Activated CD4-positive, CD25-positive, alpha-beta regulatory T cell (primary cell): ENCODE data around the gene IMP4.

Experiments
- DNase-seq, 4 experiments: peaks; one replicate each; lab custom pipeline; 2025; lab: John Stamatoyannopoulos, UW

Gene IMP4

DNA sequence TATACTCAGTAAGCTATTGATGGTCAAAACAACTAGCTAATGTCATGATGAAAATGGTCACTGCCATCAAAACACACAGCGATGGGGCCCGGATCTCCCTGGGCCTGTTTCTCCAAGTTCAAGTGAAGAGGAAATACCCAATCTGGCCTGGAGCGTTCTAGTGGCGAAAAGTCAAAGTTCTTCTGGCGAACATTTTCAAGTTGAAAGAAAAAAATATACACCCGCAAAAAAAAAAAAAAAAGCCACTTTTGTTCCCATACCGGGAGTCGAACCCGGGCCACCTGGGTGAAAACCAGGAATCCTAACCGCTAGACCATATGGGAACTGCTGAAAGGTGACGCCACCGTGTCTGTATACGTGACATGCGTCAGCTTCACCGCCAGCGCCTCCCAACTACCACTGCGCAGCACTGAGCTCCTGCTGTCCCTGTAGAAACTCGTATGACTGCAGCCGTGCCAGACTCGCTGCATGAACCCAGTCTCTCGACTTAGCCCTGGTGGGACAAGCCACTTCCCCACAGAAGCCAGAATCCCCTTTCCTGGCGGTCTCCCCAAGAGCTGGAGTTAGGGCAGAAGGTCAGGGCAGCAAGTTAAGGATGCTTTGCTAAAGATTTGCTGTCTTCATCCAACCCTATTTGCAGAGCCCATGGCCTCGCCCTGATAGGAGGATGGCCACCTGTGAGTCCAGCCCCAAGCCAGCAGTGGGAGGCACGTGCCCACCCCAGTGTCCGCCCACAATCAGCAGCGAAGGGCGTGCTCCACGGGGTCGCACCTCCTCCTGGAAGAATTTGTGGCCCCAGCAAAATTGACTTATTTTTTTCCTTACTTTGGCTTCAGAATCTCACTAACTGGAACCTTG, 5.6 kb upstream of the IMP4 start:
- DNase-seq: peak in 1 of 4 experiments; percentile 19

DNA sequence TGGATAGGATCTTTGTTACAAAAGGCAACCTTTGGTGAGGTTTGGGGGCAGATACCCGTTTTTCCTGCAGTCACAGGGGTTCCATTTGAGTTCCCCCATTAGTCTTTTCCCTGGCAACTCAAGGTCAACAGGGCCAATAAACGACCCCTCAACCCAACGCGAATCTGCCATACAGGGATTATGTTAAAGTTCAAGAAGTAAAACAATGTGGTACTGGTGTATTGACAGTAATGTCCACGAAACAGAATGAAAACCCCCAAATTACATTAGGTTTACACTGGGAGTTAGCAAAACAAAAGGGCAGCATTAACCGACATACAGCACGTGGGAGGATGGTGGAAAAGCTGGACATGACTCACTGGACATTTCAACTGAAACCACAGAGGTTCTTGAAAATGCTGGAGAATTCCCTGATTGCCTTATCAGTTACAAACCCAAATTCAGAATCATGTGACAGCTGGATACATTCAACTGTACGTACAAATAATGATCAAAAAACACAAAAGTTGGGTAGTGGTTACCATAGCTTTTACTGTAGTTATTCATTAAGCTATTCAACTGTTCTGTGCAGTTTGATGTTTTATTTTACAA, 4.9 kb upstream of the IMP4 start:
- no peak for DNase-seq

DNA sequence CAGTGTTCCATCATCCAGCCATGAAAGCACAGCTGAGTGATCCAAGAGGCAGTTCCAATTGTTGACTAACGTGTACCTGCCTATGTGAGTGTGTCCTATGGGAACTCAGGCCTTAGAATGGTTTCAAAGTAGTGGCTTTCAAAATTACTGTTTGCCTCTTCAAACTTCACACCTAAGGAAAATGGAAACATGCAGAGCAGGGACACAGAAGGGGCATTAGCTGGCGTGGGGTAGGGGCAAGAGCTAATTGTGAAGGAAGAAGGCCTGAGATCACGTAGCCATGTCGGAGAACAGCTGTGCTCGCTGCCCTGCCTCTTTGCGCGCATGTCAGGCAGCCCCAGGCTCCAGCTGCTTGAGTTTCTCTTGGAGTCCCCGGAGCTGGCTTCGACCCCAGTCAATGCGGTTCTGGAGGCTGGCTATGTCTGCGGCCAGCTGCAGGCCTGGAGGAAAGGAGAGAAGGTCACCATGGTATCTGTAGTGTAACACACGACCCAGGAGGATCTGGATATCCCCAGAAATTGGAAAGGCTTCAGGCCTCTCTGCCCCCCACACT, 3.8 kb upstream of the IMP4 start:
- no peak for DNase-seq

DNA sequence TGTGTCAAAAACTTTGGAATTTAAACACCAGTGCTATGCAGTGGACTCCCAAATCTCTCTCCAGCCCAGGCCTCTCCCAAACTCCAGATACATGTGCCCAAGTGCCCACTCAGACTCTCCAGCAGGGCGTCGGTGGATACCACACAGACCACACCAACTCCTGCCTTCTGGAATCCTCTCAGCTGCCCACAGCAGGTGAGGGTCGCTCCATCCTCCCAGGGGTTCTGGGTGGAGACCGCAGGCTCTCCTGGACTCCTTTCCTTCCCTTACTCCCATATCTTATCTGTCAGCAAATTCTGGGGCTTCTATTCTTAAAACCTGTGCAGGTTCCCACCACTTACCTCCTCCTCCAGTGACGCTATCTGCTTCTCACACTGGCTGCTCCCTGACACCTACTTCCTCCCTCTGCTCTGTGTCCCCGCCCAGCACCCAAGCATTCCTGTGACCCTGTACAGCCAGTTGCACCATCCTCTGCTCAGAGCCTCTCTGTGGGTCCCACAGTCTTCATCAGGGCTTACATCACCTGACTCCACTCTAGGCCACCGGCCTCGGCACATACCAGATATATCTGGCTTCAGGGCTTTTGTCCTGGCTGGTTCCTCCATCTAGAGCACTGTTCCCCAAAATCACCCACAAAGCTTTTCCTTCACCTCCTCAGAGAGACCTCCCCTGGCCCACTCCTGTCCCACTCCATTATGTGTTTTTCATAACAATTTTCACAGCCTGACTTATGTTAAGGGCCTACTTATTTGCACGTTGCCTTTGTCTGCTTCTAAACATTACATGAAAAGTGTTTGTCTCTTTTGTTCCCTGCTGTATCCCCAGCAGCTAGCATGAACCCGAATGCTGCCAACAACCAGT, 2.6 kb upstream of the IMP4 start:
- no peak for DNase-seq

DNA sequence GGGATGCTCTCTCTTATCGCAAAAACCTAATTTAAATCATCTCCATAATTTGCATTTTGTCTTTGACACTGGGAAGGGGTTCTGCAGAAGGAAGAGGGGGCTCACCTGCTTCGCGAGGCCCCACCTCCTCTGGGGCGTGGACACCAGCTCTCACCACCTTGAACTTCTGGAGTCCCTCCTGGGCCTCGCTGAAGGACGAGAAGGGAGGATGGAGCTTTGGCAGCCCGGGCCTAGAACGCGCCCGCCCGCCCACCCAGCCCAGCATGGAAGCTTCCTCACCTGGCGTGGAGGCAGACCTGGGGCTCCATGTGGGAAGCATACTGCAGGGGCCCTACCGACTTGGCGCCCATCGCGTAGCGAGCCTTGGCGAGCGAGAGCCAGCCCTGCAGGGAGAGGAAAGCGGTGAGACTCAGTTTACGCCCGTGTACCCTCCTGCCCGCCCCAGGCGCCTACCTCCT, 1.1 kb upstream of the IMP4 start:
- no peak for DNase-seq

DNA sequence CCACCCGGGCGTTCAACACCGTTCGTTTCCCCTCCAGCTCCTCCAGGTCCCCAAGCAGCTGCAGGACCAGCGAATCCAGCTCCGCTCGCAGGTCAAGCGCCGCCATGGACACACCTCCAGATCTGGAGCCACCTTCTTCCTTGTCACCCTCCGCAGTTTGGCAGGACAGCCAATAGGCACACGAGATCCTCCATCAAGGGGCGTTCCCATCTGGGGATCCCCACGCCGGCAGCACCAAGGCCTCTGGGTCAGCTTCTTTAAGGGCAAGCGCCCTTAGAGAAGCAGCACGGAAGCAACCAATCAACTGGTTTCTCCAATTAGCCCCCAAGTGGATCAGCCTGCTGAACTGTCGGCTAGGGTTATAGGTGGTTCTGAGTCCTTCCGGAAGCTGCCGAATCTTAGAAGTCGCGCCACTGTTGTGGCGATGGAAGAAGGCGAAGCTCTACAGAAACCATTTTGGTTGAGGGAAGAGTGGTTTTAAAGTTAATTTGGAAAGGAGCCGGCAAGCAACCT, 621 bp upstream of the IMP4 start:
- DNase-seq: peak; percentile 68 to 77 (median 72)

DNA sequence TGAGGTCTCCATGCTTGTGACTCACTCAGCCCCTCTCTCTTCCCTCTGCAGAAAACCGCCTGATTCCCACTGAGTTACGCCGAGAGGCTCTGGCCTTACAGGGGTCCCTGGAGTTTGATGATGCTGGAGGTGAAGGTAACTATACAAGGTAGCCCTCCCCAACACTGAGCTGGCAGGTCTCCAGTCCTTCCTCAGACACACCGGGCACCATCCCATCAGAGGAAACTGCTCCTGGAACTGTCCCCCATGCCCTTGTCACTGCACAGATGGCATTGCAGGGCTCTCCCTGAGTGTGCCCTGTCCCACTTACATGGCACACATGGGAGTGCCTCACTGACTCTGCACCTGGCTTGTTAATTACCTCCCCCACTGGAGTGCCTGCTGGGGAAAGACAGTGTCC, 1.9 kb downstream of the IMP4 start:
- no peak for DNase-seq

DNA sequence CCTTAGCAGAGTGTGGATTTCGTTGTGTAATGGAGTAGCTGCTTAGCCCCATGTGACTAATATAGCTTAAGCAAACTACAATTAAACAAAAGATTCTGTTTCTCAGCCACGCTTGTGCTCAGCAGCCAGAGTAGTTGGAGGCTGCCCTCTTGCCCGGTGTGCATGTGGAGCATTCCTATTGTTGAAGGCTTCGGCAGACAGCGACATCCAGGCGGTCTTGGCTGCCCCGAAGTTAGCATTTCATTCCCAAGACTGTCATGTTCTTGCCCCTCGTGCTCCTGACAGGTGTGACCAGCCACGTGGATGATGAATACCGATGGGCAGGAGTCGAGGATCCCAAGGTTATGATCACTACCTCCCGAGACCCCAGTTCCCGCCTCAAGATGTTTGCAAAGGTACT, 2.4 kb downstream of the IMP4 start:
- DNase-seq: no peak

DNA sequence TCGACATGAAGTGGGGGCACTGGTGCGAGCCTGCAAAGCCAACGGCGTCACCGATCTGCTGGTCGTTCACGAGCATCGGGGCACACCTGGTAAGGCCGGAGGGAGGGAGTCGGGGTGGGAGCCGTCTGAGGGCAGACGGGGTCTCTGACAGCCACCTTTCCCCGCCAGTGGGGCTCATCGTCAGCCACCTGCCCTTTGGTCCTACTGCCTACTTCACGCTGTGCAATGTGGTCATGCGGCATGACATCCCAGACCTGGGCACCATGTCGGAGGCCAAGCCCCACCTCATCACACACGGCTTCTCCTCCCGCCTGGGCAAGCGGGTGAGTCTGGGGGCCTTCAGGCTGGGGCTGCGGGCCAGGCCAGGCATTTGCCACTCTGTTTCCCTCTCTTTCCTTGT, 2.9 kb downstream of the IMP4 start:
- DNase-seq: no peak

DNA sequence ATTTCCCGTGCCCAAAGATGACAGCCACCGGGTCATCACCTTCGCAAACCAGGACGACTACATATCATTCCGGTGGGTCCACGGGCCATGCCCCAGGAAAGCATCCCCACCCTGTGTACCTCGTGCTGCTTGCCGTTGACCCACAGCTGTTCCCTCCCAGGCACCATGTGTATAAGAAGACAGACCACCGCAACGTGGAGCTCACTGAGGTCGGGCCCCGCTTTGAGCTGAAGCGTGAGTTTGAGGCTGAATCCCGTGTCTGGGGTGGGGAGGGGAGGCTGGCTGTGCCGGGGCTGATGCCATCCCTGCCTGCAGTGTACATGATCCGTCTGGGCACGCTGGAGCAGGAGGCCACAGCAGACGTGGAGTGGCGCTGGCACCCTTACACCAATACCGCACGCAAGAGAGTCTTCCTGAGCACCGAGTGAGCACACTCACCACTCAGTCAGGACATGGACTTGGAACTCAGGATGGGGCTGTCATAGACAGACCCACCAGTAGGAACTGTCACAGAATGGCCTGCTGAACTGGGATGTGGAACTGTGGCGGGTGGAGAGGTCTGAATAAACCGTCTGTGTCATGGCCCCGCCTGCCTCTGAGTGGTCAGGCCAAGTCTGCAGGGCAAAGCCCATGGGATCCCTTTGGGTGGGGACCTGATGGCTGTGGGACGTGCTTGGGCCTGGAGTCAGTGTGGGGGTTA, 3.5 kb downstream of the IMP4 start:
- no peak for DNase-seq

DNA sequence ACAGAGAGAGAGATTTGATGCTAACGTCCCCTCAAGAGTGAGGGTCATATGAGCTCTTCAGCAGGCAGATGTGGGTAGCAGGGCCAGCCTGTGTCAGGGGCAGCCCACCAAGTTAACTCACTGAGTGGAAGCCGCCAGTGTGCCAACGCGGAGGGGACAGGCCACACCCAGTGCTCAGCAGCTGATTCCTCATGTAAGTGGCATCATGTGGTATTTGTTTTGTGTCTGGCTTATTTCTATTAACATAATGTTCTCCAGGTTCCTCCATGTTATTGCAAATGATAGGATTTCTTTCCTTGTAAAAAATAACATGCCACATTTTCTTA, 4.0 kb downstream of the IMP4 start:
- DNase-seq: no peak

DNA sequence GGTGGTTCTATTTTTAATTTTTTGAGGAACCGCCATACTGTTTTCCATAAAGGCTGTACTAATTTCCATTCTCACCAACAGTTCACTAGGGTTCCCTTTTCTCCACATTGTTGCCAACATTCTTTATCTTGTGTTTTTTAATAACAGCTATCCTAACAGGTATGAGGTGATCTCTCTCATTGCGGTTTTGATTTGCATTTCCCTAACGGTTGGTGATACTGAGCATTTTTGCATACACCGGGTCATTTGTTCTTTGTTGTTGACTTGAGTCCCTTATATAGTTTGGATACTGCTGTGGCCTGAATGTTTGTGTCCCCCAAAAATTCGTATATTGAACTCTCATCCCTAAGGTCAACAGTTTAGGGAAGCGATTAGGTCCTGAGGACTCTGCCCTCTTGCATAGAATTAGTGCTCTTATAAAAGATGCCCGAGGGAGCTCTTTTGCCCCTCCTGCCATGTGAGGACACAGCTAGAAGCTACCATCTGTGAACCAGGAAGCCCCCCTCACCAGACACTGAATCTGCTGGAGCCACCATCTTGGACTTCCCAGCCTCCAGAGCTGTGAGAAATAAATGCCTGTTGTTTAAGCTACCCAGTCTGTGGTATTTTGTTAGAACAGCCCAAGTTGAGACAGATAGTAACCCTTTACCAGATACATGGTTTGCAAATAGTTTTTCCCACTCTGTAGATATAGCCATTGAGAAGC, 4.7 kb downstream of the IMP4 start:
- DNase-seq: no peak

DNA sequence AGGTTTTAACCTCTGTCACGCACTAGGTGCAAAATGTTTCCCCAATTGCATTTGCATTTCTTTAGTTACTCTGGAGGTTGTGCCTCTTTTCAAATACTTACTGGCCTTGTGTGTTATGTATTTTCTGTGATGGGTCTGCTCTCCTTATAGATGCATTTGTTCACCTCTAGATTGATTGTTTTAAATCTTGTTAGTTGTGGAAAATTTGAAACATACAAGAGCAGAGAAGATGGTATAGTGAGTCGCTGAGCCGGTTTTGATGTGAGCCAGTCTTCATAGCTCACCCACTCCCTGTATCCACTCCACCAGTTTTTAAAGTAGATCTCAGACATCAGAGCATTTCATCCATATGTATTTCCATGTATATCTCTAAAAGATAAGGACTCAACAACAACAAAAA, 6.5 kb downstream of the IMP4 start:
- no peak for DNase-seq

DNA sequence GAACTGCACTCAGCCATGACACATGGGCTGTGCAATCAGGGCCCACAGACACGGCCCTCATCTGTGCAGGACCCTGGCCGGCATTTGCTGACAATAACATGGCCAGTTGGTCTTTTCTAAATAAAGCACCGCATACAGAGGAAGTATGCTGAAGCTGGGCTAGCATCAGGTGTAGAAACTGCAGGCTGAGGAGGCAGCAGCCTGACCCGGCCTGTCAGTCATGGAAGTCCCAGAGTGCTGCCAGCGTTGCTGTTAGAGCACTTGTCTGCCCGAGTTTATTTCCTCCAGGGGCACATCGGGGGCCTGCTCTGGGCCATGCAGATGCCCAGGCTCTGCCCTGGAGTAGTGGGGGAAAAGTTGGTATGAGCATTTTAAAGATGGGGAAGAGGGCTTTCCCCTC, 9.0 kb downstream of the IMP4 start:
- no peak for DNase-seq

DNA sequence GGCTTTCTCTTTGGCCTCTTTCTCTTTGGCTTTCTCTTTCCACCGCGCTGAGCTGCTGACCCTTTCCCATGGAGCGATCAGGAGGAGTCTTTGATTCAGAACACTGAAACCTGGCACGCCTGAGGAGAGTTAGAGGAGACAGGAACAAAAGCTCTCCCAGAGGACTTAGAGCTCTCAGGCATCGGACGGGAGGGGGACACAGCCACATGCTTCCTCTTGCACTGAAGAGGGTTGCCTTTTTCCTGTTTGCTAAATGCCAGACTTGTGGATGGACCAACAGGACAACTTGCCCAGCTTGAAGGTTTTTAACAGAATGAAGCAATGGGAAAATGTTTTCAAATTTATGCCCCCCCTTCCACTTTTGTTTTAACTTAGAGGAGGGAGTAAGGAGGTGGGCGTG, 9.5 kb downstream of the IMP4 start:
- no peak for DNase-seq

DNA sequence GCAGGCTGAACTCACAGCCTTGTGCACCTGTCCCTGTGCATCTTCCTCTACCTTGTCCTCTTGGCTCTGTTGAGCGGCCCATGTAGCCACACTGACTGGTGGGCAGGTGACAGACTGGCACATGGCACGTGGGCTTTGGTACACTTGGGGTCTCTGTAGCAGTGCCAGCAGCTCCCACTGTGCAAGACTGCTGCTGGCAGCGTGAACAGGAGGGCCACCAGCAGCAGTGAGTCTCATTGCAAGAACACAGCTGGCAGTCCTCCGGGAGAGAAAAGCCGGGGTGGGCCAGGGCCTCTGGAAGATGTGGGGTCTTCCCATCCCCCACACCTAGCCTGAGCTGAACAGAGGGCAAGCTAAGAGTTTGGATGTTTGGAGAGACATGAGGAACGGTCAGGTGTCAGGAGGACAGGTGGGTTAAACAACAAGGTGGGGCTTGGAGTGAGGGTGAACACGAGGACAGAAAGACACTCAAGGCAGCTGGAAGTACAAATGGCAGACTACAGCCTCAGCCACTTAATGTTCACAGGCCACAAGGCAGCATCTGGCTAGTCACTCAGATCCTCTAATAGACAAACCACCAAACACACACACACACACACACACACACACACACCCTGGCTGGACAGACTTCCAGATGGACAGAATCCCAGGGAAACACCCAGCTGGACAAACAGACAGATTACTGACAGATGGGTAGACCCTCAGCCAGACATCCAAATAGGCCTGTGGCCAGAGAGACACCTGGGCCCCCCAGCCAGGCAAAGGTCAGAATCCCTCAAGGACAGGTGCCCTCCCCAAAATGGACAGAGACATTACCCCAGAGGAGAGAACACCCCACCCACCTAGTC, 10.8 kb downstream of the IMP4 start:
- no peak for DNase-seq

DNA sequence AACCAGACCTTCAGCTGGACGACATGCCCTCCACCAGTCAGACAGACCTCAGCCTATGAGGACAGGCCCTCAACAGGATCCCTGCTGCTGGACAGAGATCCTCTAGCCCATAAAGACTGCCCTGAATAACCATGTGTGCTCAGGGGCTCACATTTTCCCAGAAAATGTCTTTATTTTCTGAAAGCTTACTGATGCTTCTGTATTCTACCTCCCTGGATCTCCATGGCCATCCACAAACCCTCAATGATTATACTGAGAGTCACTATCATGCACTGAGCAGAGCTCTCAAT, 11.4 kb downstream of the IMP4 start:
- DNase-seq: no peak

DNA sequence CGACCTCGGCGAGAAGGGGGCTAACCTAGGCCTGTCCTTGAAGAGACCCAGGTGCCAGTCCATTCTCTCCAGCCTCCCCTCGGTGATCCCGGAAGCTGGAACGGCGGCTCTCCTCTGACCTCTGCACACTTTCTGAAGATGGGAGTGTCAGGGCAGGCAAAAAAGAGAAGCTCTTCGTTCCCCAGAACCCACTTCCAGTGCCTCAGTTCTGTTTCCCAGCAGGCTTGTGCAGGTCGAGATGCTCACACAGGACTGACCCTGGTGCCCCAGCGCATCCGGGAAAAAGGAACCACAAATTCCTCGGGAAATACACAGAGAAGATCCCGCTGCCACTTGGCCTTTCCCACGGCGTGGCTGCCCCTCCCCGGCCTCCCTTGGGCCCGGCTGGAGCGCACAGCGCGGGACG, 12.5 kb downstream of the IMP4 start:
- DNase-seq: no peak

DNA sequence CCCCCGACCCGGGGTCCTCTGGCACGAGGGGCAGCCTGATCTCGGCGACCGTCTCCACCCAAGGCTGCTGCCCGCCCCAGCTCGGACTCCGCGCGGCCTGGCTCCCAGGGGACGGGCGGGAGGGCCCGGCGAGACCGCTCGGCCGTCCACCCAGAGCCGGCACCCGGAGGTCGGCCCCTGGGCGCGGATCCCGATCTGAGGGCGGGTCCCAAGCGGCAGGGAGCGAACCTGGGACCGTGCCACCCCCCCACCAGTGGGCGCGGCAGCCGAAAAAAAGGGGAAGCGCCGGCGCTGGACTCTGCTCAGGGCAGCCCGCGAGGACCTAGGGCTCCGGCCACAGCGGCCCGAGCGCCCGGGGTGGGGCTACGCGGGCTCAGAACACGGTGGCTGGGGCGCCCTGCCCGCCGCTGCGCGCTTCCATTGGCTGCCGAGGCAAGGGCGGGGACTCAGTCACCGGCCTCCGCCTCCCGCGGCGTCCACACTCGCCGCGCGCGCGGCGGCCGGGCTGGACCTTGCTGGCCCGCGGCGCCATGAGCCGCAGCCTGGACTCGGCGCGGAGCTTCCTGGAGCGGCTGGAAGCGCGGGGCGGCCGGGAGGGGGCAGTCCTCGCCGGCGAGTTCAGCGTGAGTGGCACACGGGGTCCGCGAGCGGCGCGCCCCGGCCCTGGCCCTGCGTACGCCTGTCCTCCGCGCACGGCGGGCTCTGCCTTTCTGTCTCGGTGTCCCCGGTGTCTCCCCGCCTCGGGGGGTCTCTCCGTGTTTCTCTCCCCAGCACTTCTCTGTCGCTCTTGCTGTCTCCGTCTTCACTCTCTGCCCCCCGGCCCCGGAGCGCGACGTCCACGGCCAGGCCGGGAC, 13.1 kb downstream of the IMP4 start, which contains the start of gene PTPN18:
PTPN18 (plus strand) TSS at position 479 of the 854 bp plus-strand sequence; CDS start at position 531, 52 bp downstream.
- DNase-seq: peak; percentile 23 to 42 (median 36)
